ENCODE results near the gene RFPL2.

GRCh38 chr22:32222991-32223390 is 18.1 kb upstream of the RFPL2 start:
- TF ChIP-seq HDGF (IDR thresholded peaks at IDR 0.05; ENCODE audit: borderline replicate concordance) (no peak), PKNOX1 (IDR thresholded peaks at IDR 0.05) (no peak), ARNT (IDR thresholded peaks at IDR 0.05) (no peak), FOXK2 (IDR thresholded peaks at IDR 0.05) (no peak), FOXA1 (IDR thresholded peaks at IDR 0.05) (no peak), ELF4 (IDR thresholded peaks at IDR 0.05) (no peak), NFRKB (IDR thresholded peaks at IDR 0.05) (no peak), BHLHE40 (IDR thresholded peaks at IDR 0.05; ENCODE audit: borderline replicate concordance) (no peak), SP1 (IDR thresholded peaks at IDR 0.05) (no peak), CTBP1 (IDR thresholded peaks at IDR 0.05; ENCODE audit: borderline replicate concordance) (no peak), LEF1 (IDR thresholded peaks at IDR 0.05; ENCODE audit: borderline replicate concordance) (no peak), FOXM1 (IDR thresholded peaks at IDR 0.05; ENCODE audit: borderline replicate concordance) (no peak), TARDBP (IDR thresholded peaks at IDR 0.05) (no peak), SUZ12 (IDR thresholded peaks at IDR 0.05) (no peak)
